NCI-H748 (cell line): ENCODE data around the gene CERS2.
"Not testable (repeated sequence)": the region's sequence is repeated elsewhere in the genome, so short reads cannot be mapped to it uniquely, and the experiment has no call there.

Experiments used
- DNase-seq: peaks from one replicate; lab custom pipeline; 2025; ENCODE audit not compliant: unreplicated experiment; lab: John Stamatoyannopoulos, UW

Gene CERS2

DNA sequence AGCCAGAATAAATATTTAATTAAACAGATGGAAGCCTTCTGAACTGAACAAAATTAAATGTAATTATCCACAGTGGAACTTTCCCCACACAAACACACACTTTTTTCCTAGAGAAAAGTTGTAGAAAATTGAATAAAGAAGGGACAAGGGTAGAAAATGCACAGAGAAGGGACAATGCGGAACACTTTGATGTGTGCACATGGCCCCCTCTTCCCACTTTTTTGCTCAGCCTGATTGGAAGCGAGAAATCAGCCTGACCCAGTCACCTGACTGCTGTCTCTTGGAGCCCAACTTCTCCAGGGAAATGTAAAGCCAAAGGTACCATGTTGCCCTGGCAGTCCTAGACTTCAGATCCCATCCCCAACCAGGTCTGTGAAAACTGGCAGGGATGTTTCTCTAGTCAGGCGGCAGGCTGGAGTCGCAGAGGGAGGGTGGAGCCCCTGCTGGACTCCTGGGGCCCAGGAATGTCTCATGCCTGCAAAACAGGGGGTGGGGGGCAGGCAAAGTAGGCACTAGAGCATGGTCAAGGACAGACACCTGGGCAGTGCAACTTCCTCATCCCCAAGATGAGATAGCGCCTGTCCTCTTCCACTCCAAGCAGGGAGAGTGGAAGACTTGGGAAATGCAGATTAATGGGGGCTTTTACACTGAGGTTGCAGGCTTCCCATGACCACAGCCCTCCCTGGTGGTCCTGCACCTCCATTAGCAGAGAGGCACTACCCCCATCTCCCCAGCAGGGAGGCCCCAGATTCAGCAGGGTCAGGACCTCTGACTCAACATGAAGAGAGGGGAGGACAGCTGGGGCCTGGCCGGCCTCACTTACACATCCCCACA, 2.8 kb downstream of the CERS2 start:
- no peak for DNase-seq

DNA sequence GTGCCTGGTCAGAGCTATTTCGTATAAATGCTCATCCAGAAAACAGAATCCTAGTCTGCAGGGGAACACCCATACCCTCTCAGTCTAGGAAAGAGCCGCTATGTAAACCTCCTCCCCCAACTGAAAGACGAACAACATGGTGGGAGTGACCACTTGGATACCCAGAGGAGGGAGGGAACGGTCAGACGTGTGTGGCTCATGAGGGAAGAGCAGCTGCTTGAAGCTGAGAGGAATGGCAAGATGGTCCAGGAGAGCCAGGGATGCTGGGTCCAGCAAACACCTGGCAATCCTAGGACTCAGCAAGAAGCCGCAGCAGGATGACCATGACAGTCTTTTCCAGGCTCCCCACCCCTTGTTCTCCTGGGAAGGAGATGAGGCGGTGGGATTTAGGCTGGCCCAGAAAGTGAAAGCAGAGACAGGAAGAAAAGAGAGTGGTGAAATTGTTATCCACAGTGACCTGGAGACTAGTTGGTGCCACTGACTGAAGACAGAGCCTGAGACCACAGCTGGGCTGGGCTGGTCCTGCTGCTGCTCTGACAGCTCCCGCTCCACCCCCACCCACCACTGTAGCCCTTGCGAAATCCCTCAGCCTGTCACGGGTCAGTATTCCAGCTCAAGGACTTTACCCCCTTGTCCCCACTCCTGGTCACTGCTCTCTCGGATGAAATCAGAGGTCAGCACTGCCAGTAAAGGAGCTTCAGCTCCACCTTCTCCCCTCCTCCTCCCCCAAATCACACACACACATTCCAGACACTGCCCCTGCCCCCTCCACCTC, 3.6 kb downstream of the CERS2 start:
- DNase-seq = no peak

DNA sequence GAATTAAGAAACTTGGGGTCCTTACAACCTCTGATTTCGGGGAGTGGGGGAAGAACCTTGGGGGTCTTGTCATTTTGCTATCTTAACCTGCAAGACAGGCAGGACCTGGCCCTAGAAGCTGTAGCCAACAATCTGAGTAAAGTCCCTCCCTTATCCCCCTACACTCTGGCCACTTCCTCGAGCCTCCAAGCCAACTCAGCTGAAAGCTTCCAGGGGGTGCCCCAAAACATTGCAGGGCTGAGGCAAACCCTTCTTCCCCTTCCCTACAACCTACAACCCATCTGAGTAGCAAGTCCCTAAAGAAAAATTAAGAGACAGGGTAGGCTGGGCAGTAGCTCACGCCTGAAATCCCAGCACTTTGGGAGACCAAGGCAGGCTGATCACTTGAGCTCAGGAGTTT, 5.0 kb downstream of the CERS2 start:
- DNase-seq = no peak

DNA sequence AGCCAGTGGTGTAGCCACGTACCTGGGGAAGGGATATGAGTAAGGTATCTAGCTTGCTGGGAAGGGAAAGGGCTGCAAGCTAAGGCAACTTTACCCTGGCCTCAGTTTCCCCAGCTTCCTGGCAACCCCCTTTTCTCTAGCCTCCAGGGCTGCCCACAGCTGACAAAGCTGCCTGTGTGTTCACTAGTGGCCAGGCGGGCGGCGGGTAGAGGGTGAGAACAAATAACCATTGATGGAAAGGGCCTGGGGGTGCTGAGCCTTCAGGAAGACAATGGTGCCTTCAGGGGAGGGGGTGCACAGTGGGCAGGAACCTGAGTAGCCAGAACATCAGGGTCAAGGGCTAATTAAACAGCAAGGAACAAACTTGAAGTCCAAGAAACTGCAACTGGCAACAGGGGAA, 6.1 kb downstream of the CERS2 start:
- DNase-seq = no peak

DNA sequence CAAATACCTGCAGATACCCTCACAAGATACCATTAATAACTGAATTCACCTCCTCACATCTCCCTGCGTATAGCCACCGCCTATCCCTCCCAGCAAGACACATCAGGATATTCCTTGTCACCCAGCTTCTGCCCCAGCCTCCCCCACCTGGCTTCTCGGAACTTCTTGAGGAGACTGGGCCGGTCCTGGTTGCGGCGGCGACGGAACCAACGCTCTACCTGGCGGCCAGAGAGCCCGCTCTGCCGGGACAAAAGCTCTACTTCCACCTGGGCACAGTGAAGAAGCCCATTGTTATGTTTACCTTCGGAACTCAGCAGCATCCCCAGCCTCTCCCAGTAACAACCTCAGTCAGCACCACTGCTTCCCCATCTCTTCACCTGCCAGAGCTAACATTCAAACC, 6.7 kb downstream of the CERS2 start:
- DNase-seq = no peak

DNA sequence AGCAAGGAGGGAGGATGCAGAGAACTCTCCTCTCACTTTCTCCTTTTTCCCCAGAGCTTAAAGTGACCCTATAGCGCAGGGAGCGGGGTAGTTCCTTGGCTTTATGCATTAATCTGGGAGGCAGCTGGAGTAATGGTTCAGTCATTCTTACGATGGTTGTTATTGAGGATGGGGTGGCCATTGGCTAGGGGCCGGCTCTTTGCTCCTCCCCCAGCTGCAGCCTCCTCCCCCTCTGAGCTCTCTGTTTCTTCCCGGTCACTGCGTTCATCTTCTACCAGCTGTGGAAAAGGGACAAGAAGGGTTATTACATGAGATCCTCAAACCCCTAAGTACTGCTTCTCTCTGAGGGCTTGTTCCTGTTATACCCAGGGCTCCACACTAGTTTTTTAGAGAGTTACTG, 8.6 kb downstream of the CERS2 start:
- no peak for DNase-seq

DNA sequence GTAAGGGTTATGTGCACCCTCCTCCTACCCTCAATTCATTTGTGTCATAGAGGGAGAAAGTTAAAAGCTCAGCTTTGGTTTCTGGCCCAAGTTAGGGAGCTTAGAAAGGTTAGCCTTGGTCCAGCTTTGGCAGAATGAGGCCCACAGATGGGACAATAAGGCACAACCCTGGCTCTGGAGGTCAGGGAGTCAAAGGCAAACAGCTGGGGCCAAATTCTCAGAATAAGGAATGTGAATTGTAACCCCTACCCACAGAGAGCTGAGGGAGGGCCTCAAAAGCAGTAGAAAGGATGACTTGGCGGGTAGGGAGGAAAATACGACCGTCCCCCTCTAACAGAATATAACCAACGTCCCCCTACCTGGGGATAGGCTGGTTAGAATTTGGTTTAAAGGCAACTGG, 9.0 kb downstream of the CERS2 start:
- DNase-seq = no peak

DNA sequence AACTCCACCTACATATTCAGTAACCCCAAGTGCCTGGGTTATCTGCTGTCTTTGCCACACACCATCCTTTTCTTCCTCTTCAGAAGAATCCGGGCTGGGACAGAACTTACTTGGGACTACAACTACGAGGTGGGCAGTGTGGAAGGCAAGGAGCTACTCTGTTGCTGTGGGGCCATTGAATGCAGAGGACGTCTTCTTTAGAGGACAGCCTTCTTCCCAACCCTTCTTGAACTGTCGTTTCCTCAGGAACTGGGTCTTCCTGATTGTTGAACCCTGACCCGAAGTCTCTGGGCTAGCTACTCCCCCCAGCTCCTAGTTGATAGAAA, 10.5 kb downstream of the CERS2 start:
- DNase-seq = no peak

DNA sequence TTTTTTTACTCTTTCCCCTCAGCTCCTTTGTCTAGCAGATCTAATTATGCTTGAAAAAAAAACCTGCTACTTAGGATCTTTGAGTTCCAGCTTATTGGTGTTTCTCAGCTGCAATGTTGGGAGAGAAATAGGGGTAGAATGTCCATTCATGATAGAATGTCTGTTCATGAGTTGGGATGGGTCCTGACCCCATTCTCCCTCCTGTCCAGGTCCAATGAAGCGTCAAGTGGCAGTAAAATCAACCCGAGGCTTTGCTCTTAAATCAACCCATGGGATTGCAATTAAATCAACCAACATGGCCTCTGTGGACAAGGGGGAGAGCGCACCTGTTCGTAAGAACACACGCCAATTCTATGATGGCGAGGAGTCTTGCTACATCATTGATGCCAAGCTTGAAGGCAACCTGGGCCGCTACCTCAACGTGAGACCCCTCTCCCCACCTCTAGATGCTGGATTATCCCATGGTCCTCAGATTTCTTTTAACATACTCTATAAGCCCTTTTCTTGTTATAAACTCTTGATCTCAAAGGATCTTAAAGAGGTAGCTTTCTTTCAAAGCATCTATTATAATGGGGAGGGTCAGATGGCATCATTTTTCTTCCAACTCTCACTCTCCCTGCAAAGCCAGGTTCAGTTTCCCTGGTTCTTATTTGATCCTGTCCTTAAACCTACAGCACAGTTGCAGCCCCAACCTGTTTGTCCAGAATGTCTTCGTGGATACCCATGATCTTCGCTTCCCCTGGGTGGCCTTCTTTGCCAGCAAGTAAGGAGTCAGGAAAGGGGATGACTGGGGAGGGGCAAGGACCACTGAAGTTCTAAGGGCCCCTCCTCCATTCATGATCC, 11.1 kb downstream of the CERS2 start:
- DNase-seq = no peak

DNA sequence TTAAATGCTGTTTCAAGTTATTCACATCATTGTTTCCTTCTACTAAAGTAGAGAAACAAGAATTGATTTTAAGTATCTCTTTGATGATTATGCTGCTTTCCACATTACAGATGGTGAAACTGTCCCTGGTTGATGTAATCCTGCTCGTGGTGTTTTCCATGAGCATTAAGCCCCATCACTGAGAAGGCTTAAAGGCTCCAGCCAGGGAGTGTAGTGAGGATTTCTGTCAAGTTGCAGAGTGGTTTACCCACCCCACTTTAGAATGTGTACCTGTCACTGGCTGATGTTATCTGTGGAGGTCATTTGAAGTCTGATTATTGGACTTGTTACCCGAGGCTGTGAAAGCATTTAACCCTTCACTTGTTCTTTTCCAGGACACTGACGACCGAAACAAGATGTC, 12.9 kb downstream of the CERS2 start:
- DNase-seq = no peak

DNA sequence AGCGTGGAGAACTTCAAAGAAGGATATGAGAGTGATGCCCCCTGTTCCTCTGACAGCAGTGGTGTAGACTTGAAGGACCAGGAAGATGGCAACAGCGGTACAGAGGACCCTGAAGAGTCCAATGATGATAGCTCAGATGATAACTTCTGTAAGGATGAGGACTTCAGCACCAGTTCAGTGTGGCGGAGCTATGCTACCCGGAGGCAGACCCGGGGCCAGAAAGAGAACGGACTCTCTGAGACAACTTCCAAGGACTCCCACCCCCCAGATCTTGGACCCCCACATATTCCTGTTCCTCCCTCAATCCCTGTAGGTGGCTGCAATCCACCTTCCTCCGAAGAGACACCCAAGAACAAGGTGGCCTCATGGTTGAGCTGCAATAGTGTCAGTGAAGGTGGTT, 14.0 kb downstream of the CERS2 start:
- no peak for DNase-seq

DNA sequence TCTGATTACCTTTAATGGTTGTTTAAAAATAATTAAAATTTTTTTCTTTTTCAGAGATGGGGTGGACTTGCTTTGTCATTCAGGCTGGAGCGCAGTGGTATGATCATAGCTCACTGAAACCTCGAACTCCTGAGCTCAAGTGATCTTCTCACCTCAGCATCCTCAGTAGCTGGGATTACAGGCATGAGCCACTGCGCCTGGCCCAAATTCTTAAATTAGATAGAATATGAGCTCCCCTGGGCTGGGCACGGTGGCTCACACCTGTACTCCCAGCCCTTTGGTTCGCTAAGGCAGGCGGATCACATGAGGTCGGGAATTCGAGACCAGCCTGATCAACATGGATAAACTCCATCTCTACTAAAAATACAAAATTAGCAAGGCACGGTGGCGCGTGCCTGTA, 17.0 kb downstream of the CERS2 start:
- no peak for DNase-seq

DNA sequence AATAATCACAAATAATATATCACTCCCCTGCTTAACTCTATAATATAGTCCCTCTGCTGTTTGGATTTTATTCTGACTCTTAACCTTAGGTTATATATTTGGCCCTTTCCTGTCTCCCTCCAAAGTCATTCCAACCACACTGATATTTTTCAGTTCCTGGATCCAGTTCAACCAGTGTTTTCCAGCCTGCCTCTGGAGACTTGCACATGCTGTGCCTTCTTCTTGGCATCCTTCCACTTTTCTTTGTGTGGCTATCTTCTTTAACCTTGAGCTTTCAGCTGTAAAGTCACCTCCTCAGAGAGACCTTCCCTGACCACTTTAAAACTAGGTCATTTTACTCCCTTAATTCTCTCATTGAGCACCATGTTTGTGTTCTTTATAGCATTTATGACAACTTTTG, 19.4 kb downstream of the CERS2 start:
- DNase-seq = no peak

DNA sequence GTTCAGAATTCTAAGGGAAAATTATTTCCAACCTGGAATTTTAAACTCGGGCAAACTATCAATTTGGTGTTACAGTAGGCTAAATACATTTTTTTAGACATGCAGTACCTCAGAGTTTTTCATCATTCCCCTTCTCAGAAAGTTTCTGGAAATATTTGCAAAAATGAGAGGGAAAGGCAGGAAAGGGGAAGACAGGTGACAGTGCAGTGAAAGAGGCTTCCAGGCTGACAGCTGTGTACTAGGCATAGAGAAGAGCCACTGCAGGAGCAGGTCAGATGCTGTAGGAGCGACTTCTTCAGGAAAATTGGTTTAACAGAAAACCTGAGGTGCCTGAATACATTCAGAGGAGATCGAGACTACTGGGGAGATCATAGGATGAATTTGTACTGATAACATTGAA, 19.9 kb downstream of the CERS2 start:
- no peak for DNase-seq

DNA sequence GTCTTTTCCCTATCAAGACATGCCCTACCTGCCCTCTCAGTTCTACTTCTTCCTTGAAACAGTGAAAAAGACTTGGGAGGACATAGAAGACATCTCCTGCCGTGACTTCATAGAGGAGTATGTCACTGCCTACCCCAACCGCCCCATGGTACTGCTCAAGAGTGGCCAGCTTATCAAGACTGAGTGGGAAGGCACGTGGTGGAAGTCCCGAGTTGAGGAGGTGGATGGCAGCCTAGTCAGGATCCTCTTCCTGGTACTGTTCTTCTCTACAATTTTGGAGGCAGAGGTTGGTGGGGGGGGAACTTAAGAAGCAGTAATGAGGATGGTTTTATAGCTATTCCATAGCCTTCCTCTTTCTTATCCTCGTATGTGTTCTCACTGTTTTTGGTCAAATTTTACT, 29.8 kb downstream of the CERS2 start:
- DNase-seq = no peak

DNA sequence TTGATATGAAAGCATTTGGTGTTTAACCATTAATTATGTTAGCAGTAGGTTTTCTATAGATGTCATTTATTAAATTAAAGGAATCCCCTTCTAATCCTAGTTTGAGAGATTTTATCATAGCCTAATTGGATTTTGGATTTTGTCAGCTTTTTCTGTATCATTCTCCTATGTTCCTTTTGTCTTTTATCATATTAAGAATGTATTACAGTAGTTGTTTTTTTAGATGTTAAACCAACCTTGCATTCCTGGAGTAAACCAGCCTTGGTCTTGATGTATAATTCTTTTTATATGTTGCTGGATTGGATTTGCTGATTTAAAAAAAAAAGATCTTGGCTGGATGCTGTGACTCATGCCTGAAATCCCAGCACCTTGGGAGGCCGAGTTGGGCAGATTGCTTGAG, 42.9 kb downstream of the CERS2 start:
- DNase-seq = no peak

DNA sequence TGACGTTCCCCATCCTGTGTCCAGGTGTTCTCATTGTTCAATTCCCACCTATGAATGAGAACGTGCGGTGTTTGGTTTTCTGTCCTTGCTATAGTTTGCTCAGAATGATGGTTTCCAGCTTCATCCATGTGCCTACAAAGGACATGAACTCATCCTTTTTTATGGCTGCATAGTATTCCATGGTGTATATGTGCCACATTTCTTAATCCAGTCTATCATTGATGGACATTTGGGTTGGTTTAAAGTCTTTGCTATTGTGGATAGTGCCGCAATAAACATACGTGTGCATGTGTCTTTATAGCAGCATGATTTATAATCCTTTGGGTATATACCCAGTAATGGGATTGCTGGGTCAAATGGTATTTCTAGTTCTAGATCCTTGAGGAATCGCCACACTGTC, 45.9 kb downstream of the CERS2 start:
- not testable (repeated sequence) for DNase-seq

DNA sequence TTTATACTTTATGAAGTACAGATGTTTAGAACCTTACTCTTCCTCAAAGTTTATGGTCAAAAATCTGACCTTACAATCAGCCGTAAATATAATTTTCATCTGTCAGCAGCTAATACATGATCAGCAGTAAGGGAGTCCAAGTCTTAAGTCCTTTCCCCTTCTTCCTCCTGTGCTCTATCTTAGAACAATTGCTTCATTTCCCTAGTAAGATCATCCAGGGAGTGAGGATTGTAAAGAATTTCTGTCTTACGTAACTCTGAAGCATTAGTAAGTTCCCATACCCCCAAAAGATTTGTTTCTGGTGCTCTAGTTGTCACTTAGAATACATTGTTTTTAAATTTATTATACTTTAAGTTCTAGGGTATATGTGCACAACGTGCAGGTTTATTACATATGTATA, 46.3 kb downstream of the CERS2 start:
- DNase-seq = no peak

DNA sequence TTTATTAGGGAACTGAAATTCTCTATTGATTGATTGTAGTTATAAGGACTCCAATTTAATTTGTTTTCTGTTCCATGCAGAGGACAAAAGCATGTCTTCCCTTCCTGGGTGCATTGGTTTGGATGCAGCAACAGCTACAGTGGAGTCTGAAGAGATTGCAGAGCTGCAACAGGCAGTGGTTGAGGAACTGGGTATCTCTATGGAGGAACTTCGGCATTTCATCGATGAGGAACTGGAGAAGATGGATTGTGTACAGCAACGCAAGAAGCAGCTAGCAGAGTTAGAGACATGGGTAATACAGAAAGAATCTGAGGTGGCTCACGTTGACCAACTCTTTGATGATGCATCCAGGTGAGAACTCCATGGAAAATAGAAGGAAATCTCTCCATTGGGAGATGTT, 47.0 kb downstream of the CERS2 start:
- DNase-seq = no peak

DNA sequence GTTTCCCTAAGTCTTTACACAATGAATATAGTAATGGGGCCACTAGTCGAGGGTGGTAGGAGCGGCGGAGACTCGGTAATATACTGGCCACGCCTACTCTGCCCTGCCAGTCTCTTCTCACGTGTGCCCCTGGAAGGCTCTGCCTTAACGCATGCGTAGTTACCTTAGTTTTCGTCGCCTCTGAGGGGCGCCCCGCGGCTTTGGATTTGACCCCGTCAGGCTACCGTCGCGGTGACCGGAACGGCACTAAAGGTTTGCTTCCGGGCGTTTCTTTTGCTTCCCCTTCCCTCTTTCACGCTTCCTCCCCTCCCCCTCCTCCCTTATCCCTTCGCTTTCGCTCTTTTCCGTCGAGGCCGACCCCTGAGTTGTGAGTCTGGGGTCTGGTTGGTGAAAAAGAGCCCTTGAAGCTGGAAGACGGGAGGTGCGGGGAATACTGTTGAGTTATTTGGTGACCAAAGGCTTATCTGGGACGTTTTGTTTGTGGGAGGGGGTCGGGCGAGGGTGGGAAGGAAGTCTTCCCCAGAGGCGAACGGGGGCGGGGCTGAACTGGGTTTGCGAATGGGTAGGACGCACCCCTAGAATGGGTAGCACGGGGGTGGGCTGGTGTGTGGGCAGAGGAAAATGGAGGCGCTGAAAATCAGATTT, 48.4 kb downstream of the CERS2 start, which contains the start of gene SETDB1:
Gene SETDB1 (plus strand): TSS at position 267 of the 645 bp plus-strand sequence. CDS start 1,352 bp downstream, outside the sequence.
- peak; percentile 98 for DNase-seq

DNA sequence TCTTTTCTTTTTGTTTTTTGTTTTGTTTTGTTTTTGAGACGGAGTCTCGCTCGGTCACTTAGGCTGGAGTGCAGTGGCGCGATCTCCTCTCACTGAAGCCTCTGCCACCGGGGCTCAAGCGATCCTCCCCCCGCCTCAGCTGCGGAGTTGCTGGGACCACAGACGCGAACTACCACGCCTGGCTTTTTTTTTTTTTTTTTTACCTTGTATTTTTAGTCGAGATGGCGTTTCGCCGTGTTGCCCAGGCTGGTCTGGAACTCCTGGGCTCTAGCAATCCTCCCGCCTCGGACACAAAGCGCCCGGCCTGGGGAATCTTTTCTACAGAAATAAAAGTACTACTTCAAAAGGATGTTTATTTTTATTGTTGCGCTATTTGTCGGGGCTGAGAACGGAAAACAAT, 49.6 kb downstream of the CERS2 start:
- DNase-seq = no peak
